Stimulated activated naive CD4-positive, alpha-beta T cell treated with Interleukin-2 at 50 U/mL for 16 hours (primary cell): ENCODE results near the gene LEMD3.

Experiments
- DNase-seq: peaks from one replicate; lab custom pipeline; 2025; lab: John Stamatoyannopoulos, UW

The LEMD3 gene

DNA sequence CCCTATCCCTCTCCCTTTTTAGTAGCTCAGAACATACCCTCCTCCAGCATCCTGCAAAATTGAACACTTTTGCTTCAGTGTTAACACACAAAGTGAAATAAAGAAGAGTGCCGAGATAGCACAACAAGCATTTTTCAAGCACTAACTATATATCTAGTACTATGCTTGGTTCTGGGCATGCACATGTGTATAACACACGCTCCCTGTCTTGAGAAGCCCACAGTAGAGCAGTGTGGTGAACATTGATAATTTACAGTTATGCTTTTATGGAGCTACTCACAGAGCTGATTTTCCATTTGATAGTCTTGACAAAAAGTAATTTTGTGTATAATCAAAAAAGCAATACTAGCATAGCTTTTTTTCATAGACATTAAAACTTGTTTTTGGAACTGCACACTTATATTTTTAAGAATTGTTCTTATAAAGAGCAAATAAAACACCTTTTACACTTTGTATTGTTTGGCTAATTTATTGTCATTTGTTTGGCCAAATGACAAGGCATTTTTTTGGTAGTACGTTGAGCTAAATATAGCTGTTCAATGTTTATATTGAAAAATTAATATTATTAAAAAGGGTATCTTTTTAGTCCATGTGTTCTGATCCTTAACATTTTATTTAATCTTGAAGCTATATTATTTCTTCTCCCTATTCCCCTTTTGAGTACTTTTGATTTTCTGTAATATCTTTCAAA lies 39.7 kb downstream of the LEMD3 start:
- no peak for DNase-seq

DNA sequence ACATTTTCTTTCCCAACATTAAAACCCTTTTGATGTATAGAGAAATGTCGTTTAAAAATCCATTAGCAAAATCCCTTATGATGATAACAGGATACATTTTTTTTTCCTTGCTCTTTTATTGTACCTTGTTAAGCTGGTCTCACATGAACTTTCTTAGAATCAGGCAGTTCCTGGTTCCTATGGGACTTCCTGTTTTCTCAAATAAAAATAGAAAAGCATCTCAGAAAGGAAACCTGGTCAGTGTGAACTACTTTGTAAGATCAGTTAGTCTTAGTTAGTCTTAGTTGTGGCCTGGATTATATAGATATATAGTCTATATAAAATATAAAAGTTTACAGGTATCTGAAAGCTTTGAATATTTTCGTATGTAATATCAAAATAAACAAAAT lies 40.3 kb downstream of the LEMD3 start:
- no peak for DNase-seq

DNA sequence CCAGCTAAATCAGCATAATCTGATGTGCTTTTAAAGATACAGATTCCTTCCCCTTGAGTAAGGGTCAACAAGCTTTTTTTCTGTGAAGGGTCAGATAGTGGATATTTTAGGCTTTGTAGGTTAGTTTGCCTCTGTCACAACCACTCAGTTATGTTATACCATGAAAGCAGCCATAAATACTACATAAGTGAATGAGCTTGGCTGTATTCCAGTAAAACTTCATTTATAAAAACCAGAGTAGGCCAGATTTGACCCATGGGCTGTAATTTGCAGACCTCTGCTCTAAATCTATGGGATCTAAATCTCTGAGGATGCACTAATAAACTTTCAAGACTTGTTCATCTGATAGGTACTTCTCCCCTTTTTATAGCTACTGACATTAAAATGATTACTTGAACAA lies 47.7 kb downstream of the LEMD3 start:
- no peak for DNase-seq

DNA sequence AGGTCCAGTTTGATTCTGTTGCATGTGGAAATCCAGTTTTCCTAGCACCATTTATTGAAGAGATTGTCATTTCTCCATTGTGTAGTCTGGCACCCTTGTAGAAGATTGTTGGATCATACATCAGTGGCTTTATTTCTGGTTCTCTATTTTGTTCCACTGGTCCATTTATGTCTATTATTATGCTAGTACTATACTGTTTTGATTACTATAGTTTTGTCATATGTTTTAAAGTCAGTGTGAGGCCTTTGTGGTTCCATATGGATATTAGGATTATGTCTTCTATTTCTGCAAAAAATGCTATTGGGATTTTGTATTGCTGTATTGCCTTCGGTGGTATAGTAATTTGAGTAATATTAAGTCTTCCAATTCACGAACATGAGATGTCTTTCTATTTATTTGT lies 51.4 kb downstream of the LEMD3 start:
- DNase-seq = no peak

DNA sequence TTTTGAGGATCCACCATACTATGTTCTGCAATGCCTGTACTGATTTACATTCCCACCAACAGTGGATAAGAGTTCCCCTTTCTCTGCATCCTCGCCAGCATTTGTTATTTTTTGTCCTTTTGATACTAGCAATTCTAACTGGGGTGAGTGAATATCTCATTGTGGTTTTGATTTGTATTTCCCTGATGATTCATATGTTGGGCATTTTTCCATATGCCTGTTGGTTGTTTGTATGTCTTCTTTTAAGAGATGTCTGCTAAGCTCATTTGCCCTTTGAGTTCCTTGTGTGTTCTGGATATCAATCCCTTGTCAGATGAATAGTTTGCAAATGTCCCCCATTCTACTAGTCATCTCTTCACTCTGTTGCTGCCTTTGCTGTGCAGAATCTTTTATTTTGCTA lies 60.1 kb downstream of the LEMD3 start:
- DNase-seq = no peak

DNA sequence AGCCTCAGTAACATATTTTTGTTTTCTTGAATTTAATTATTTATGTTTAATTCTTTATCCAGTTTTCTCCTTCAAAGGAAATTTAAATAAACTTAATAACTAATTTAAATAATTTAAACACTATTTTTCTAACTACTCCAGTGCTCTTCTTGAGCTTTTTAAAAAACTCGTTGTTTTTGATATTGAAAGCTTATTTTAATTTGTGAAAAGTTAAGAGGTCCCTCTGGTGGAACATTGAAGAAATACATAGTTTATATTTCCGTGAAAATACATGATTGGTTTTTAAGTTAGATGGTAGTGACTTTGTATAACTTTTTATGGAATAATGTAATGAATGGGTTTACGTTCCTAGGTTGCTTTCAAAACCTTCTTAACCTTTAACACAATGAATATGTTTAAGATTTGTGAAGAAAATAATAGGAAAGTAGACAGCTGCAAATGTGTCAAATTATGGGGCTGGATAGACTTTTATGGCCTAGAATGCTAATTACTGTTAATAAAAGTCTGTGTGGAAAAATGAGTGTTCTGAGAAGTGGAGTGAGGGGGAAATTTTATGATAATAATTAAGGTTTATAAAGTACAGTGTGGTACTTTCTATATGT lies 63.2 kb downstream of the LEMD3 start:
- no peak for DNase-seq

DNA sequence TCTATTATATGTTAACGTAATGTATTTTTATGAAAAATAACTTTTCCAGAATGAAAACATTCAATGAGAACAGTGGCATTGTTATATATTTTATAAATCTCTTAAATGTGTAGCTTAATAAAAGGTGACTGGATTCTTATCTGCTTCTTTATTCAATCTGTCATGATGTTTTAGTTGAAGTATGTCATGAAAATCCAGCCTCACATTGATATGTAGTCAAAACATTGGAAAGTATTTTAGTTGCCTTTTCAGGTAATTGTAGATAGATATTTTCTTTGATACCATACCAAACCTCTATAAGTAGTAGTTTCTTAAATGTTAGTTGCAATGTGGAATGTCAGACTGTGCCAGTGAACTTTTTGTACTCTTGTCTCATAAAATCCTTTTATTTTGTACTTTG lies 67.8 kb downstream of the LEMD3 start:
- DNase-seq = no peak

DNA sequence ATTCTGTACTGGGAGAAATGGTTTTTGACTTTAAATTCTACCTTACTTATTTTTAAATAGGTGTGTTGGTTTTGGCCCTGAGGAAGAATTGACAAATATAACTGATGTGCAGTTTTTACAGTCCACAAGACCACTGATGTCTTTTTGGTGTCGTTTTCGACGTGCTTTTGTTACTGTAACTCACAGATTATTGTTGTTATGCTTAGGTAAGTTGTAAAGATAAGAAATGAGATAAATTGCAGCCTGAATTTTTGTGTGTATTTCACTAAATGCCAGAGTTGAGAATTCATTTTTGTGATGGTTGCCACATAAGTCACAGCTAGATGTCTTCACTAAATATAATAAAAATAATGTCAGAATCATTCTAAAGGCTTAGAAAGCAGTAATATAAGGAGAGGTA lies 69.2 kb downstream of the LEMD3 start:
- no peak for DNase-seq

DNA sequence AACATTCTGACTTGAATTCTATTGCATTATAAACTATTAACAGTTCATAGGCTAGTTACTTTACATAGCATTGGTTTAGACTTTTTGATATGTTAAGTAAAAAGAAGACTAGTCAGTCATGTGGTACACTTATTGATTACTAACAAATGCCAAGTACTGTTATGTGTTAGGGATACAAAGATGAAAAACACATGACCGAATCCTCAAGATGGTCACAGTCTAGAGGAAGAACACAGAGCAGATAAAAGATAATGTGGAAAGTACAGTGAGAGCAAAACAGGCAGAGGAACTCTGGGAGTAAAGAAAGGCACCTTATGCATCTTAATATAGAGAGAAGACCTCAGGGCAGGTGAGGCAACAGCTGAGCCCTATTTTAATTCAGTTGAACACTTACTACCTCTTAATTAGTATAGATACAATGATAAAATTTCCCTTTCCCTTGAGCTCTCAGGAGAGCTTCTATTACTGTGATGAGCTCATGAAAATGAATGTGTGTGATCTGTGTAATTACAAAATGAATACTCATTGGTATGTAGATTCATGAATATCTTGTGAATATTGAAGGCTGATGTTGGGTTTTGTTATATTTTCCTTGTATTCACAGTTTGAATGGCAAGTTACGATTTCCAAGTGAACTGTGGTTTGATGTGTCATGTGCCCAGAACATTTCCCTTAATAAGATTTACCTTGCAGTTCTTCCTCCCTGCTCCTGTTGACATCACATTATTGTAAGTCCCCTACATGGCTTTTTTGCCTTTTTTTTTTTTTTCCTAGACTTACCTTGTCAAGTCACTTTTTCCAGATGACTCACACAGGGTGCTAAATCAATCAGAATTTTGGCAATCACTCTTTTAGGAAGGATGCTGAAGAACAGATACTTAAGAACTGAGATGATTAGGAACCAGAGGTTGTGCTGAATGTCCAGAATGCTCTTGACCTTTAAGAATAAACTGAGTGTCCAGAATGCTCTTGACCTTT lies 79.6 kb downstream of the LEMD3 start:
- DNase-seq = no peak

DNA sequence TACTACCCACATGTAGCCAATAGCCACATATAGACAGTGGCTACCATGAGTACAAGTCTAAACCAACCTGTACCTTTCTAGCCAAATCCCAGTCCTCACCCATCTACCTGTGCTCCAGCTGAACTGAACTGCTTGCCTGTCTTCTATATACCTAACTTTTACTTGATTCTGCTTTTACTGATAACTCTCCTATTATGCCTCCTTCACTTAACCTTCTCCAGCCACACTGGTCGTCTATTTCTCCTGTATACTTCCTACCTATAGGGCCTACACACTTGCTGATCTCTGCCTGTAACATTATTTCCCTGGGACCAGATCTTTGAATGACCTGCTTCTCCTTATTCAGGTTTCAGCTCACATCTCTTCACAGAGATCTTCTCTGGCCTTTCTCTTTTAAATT lies 83.1 kb downstream of the LEMD3 start:
- DNase-seq = no peak

DNA sequence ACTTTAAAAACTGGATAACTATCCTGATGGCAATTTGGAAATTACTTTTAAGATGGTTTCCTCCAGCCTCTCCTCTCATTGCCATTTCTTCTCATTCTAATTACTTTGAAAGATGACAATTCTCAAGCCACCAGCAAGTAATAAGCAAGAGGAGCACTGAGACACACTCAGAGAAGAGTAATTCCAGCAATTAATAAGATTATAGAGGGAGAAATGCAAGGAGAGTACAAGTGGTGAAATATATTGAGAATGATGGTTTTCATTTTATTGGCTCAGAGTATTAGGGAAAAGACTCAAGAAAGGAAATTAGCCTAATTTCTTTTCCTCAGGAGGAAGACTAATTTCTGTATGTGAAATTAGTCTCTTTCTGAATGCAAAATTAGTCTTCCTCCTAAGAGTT lies 88.6 kb downstream of the LEMD3 start:
- DNase-seq = no peak

DNA sequence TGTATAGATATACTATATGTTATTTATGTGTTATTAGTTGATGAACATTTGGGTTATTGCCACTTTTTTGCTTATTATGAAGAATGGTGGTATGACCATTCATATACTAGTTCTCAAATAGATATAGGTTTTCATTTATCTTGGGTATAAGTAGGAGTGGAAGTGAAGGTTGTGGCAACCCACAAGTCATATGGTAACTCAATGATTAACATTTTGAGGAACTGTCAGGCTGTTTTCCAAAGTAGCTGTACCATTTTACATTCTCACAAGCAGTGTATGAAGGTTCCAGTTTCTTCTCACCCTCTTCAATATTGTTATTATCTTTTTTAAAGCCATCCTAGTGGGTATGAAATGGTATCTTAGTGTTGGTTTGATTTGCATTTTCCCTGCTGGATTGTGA lies 90.1 kb downstream of the LEMD3 start:
- DNase-seq = no peak

DNA sequence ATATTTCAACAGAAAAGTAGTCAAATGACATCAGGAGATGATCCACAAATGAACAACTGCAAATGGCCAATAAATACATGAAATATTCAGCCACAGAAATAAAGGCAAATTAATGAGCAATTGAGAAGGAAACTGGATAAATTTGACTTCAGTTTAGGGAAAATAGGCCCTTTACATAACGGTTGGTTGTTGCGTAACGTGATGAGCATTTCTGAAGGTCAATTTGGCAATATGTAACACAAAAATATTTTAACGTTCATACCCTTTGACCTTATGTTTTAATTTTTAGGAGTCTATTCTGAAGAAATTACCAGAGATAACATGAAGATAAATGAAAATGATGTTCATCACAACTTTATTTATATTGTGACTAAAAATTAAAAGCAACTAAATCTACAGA lies 94.4 kb downstream of the LEMD3 start:
- DNase-seq = no peak

DNA sequence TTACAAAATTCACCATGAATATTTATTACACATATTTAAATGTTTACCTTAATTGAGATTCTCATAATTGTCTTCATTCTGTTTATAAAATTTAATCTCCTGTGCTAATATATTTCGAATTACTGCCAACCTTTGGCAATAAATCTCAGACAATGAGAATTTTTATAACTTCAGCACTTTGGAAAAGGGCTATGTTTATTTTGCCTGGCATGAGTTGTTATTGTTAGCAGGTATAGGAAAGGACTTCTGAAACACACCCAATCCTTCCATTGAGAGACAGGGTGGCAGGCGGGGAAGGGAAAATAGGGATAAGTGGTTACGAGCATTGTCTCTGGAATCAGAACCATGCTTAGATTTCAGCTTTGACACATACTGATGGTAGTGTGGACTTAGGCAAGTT lies 97.0 kb downstream of the LEMD3 start:
- no peak for DNase-seq

DNA sequence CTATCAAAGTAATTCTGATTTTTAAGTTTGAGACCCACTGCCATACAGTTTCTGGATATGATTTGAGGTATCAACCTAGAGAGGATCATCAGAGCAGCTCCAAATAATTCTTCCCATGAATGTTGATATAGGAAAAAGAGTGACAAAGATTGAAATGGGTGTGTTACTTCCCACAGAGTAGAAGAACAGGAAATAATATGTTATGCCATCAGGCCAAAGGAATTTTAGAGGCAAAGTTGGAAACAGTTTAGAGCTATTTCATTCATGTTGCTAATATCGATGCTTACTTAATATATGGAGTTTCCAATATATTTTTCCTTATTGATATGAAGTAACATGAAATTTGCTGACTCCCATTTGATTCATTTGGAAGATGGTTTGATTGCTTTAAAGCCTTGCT lies 100.2 kb downstream of the LEMD3 start:
- DNase-seq = no peak

DNA sequence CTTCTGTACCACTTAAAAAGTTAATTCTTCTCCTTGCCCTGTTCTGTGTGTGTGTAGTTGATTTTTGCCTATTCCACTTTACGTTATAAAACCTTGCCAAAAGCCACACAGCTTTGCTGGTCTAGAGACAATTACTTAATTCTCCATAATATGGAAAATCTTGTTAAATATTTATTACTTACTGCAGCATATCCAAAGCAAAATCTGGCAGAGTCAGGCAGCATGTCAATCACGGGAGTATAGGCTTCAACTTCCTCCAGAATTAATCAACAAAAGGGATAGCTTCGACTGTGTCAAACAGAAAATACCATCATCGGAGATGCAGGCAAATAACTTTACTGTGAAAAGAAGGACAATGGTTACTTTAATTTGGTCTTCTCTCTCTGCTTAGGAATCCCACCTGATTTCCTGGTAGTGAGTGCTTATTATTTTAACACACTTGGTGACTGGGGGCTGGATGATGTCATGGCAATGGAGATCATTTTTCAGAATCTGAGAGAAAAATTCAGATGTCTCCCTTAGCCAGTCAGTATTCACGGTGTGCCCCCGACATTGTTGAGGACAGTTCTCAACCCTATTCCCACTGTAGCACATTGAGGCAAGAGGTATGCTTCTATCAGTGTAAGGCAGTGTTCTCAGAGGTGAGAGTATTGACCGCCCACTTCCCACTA lies 105.4 kb downstream of the LEMD3 start:
- no peak for DNase-seq

DNA sequence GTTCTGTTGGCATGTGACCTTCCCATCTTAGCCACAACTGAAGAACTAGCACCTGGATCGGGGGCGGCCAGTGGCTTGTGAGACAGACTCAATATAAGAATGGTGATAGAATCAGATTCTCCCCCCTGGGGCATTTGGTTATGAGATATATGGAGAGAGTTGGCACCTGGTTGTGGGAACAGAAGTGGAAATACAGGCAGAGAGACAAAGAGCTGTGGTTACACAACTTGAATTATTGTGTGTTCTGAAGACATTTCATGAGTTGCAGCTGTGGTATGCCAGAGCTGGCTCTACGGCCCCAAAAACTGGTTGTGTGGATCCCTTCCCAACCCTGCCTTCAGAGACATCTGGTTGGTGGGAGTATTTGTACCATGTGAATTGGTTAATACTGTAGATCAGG lies 106.2 kb downstream of the LEMD3 start:
- no peak for DNase-seq

DNA sequence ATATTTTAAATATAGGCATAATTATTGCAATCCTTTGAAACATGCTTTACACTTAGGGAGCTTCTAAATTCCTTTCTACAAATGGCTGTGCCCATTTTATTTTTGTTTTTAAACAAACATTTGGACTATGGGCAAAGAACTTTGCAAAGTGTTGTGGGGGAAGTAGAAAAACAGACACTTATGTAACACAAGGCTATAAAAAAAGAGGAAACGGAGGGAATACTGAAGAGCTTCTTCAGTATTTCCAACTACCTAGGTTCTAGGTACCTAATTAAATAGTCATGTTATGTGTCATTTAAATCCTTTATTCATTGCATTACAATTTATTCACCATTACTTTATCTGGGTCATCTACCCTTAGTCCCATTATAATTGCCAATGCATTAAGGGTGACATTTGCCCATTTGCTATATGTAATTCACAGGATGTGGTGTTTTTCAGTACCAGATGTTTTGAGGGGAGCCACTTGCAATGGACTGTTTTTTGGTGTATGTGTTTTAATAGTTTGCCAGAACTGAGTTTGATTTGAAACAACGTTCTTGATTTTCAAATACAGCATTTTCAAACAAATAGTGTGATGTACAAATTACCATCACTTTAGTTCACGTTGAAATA lies 107.6 kb downstream of the LEMD3 start:
- no peak for DNase-seq

DNA sequence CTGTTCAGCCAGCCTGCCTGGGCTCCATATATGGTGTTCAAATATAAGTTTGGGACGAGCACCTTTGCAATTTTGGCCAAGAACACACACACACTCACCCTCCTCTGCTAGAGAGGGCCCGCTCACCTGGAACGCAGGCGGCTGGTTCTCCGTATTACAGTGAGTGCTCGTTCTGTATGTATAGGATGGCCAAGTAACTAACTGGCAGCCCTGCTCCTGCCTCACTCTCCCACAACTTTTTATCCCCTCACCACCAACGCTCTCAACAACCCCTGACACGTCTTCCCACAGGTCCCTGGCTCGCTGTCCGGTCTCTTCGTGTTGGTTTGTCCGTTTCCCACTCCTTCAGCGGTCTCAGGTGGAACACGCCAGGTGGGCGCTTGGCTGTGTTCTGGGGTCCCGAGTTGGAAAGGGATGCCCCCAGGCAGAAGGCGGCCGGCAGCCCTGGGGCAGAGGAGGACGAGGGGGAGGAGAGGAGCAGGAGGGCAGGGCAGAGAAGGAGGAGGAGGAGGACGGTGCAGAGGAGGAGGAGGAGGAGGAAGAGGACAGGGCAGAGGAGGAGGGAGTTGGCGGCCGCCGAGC lies 108.7 kb downstream of the LEMD3 start:
- DNase-seq = no peak

DNA sequence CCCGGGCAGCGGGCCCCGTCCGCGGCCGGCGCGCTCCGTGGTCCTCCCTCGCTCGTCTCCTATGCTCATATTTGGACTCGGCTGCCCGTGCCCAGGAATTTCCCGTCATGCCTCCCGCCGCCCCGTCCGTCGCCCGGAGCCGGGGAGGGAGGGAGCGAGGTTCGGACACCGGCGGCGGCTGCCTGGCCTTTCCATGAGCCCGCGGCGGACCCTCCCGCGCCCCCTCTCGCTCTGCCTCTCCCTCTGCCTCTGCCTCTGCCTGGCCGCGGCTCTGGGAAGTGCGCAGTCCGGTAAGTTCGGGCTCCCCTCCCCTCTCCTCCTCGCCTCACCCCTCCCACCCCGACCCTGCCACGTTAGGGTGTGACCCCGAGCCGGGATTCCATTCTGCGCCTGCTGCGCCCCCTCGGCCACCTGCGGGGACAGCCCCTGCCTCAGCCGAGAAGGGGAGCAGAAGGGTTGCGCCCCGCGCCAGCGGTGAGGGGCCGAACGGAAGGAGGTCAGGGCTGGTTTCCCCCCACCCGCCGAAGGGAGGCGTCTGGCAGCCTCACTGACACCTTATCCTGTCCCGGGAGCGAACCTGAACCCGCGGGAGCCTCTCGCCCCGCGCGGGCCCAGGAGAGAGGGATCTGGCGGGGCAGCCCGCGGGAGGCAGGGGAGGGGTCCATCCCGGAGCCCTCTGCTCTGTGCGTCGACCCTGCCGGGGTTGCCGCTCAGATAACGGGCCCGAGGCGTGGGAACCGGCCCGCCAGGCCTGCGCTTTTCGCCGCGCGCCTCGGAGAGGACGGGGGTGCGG lies 109.4 kb downstream of the LEMD3 start, which contains the start of gene MSRB3:
MSRB3 (plus strand) TSS at position 108 of the 793 bp plus-strand sequence. CDS start 29,897 bp downstream, outside the sequence.
- no peak for DNase-seq
